Activated CD8-positive, alpha-beta memory T cell treated with anti-CD3 and anti-CD28 coated beads for 1 hour (primary cell): ENCODE measurements around the gene IL12B.
"Not testable (repeated sequence)": the region's sequence is repeated elsewhere in the genome, so short reads cannot be mapped to it uniquely, and the experiment has no call there.

ENCODE experiments used
- DNase-seq, 2 donors: peaks; one replicate each; pipeline ENCODE4 v3.0.0-alpha.2; 2020; ENCODE audit warnings: low read depth in 1 of 2; ENCODE audit errors: extremely low read depth in 1 of 2

Gene IL12B

DNA sequence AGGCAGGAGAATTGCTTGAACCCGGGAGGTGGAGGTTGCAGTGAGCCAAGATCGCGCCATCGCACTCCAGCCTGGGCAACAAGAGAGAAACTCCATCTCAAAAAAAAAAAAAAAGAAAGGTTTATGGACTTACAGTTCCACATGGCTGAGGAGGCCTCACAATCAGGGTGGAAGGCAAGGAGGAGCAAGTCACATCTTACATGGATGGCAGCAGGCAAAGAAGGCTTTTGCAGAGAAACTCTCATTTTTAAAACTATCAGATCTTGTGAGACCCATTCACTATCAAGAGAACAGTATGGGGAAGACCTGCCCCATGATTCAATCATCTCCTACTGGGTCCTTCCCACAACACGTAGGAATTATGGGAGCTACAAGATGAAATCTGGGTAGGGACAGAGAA, 33.0 kb downstream of the IL12B start:
- DNase-seq: not testable (repeated sequence)

DNA sequence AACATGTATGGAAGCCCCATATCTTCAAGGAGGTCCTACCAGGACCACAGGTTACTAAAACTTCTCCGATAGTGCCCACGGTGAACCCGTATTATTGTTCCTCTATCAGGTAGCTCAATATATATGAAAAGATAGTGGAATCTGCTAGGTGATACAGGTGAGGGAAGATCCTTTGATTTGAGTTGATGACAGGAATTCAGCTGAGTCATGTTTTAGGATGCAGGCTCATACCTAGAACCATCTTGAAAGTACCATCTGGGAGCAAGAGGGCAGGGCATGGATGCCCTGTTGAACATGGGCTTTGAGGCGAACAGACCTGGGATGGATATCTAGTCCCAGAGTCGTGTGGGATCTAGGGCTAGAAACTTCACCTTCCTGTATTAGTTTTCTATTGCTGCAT, 35.4 kb downstream of the IL12B start:
- no peak for DNase-seq

DNA sequence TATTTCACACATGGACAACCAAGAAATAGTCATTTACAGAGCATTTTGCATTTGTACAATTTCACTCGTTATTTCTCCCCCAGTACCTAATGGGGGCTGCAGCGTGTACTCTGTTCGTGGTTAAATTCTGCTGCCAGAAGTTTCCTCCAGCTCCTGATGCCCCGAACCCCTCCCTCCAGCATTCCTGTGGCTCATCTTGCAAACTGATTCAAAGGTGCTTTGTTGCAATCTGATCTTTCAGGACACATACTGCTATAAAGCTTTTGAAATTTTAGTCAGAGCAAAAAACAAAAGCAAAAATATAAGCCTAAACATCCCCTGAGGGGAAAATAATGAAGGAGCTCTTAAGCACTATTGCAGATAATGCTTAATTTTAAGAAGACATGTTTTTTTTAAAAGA, 39.5 kb downstream of the IL12B start:
- DNase-seq: no peak

DNA sequence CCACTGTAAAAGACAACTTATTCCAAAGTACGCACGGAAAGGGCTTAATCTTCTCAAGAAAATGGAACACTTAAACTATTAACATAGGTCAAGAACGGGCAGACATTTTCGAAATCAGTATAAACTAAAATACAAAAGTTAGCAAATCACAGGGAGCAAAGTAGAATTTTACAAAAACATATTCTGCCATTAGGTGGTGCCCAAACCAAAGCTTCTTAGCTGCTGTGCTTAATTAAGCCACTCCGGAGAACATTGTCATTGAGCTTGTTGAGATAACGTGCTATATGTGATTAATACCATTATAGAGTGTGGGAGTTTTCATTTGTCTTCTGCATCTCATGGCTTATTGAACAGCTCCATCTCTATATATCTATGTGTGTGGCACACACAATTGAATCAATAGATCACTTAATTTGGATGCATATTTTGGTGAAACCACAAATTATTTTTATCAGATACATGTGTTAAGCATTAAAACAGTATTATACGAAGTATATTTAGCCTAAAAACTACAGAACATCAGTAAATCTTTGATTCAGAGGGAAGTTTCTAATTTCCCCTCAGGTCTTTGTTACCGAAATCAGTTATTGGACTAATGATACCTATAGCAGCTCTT, 43.8 kb downstream of the IL12B start:
- DNase-seq: no peak

DNA sequence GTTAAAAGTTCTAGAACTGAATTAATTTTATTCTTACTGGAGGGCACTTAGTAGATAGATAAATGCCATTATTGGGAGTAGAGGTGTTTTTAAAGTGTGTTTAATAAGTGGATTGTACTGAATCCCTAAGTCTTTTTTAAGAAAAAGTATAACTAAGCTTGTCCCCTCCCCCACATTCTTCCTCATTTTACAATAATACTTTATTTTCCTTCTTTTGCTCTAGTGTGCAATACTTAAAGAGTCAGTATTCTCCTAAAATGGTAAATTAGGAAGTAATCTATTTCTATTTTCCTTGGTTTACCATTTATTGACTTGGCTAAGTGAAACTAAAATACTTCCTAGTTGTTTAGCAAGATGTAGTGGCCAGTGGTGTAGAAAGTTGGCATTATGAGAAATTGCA, 55.6 kb downstream of the IL12B start:
- no peak for DNase-seq

DNA sequence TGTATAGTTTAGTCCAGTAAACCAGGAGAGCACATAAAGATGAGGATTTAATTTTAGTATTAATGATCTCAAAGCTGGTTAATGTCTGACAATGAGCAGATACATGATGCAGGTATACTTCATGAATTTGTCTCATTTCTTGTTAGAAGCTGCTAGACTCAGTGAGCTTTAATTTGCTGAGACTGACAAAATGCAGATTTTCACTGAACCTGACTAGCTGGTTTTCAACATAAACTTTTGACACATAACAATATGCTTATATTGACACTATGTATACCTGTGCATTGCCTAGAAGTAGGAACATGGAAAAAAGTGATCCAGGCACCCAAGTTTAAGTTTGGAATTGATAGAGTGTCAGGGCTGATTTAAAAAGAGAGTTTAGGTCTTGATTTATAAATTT, 56.4 kb downstream of the IL12B start:
- no peak for DNase-seq

DNA sequence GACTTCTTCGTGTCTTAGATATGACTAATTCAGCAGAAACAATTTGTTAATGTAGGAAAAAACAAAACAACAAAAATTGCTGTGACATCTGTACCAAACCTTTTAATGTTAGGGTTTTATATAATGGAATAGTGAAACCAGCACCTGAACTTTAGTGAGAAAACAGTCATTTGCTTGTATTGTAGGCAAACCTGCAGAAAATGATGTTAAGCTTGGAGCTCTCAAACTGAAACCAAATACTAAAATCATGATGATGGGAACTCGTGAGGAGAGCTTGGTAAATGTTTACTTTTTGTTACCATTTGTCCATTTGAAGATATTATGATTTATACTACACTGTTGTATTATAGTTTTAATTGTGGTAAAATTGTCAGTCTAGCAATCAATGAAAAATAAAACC, 60.6 kb downstream of the IL12B start:
- DNase-seq: no peak

DNA sequence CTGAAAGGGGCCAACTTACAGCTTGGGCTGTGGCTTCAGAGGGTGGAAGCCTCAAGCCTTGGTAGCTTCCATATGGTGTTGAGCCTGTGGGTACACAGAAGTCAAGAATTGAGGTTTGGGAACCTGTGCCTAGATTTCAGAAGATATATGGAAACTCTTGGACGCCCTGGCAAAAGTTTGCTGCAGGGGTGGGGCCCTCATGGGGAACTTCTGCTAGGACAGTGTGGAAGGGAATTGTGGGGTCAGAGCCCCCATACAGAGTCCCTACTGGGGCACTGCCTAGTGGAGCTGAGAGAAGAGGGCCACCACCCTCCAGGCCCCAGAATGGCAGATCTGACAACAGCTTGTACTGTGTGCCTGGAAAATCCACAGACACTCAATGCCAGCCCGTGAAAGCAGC, 63.5 kb downstream of the IL12B start:
- not testable (repeated sequence) for DNase-seq
